AG04450 (cell line): ENCODE measurements around the gene VPS37B. TPM values are rescaled to one million over a fixed set of nuclear protein-coding genes. Genes with fewer than 3 reads are reported as not detected.

Experiments
- CTCF ChIA-PET: fragments of 300-600, 350-600 bp; formaldehyde crosslinking; extraction: SDS; loops from one replicate; lab custom pipeline; 2022; ENCODE audit warnings: antibody characterized with exemption, inconsistent platforms; lab: Charles Lee
- POLR2A ChIA-PET: fragments of 350-600 bp; formaldehyde crosslinking; extraction: SDS; loops from one replicate; lab custom pipeline; 2021; ENCODE audit warnings: antibody characterized with exemption, inconsistent platforms; lab: Yijun Ruan, JAX
- DNase-seq: peaks from one replicate; pipeline ENCODE4 v3.0.0-alpha.2; 2011; ENCODE audit warnings: low read depth, low spot score
- H3K27ac ChIP-seq: one replicate; pipeline ENCODE4 v1.5.1; 2012; ENCODE audit warnings: low read depth, low read length, control low read depth
- H3K27me3 ChIP-seq: one replicate; pipeline ENCODE4 v1.6.0; 2012; ENCODE audit warnings: low read length; ENCODE audit not compliant: control insufficient read depth, insufficient read depth
- H3K4me3 ChIP-seq: 2 replicates; pipeline ENCODE4 v1.5.1; 2011; ENCODE audit warnings: mild to moderate bottlenecking, low read depth, low read length, control low read depth
- H3K9me3 ChIP-seq: 2 replicates; pipeline ENCODE4 v1.5.1; 2012; ENCODE audit warnings: low read length; ENCODE audit not compliant: control insufficient read depth, insufficient read depth
- polyA plus RNA-seq: library from polyadenylated mRNA; depleted of rRNA; stranded (reverse); fragments of >200 nt; gene quantifications from 2 replicates; pipeline ENCODE4 v1.2.3, GENCODE V29; 2011
- TF ChIP-seq, protein P1 (sequence below): IDR thresholded peaks from 2 replicates; pipeline ENCODE4 v1.5.1; 2011; ENCODE audit warnings: low read depth, low read length, control low read depth, inconsistent platforms

The VPS37B gene
- polyA plus RNA-seq, 1 experiment: 24.5 TPM

GRCh38 chr12:122929812-122930211, 33.9 kb upstream of the VPS37B start:
- TF ChIP-seq, protein P1, sequence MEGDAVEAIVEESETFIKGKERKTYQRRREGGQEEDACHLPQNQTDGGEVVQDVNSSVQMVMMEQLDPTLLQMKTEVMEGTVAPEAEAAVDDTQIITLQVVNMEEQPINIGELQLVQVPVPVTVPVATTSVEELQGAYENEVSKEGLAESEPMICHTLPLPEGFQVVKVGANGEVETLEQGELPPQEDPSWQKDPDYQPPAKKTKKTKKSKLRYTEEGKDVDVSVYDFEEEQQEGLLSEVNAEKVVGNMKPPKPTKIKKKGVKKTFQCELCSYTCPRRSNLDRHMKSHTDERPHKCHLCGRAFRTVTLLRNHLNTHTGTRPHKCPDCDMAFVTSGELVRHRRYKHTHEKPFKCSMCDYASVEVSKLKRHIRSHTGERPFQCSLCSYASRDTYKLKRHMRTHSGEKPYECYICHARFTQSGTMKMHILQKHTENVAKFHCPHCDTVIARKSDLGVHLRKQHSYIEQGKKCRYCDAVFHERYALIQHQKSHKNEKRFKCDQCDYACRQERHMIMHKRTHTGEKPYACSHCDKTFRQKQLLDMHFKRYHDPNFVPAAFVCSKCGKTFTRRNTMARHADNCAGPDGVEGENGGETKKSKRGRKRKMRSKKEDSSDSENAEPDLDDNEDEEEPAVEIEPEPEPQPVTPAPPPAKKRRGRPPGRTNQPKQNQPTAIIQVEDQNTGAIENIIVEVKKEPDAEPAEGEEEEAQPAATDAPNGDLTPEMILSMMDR: no peak
- no peak for DNase-seq
- ChIA-PET CTCF (no interaction called here), POLR2A (no interaction called here)
- H3K4me3 ChIP-seq: no peak overlapping the region
- H3K9me3 ChIP-seq: peaks cover 5% of the 10 kb centered on the region
- no peaks in the 10 kb centered on the region for H3K27me3 ChIP-seq
- H3K27ac ChIP-seq: no peak overlapping the region

DNA sequence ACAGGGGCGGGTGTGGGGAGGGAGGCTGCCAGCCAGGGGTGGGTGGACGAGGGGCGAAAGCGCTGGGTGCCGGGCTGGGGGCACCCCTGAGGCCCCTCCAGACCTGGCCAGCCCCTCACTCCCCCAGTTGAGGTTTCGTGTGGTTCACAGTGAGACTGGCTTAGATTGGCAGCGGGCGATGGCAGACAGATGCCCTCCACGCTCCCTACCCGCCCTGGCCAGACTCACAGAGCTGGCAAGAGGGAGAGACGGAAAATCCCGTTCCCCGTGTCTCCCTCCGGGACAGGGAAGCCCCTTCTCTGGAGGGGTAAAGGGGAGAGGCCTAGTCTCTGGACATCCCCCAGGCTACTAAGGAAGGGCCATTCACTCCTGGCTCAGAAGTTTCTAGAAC, 33.2 kb upstream of the VPS37B start:
- TF ChIP-seq, protein P1: no peak
- ChIA-PET POLR2A (no interaction called here), CTCF (no interaction called here)
- Histone ChIP-seq H3K4me3 (no peak overlapping the region), H3K27me3 (no peaks in the 10 kb centered on the region), H3K27ac (no peak overlapping the region), H3K9me3 (peaks cover 4% of the 10 kb centered on the region)
- DNase-seq: no peak

GRCh38 chr12:122928404-122929147, 32.7 kb upstream of the VPS37B start:
- CTCF ChIA-PET: interaction anchor here (0.6 kb wide), 1 partner anchor 35 kb away, joined by 11 read pairs; no protein-coding TSS in a partner anchor
- POLR2A ChIA-PET: no interaction called here
- DNase-seq: no peak
- Histone ChIP-seq H3K27ac (no peak overlapping the region), H3K27me3 (no peaks in the 10 kb centered on the region), H3K4me3 (no peak overlapping the region), H3K9me3 (peaks cover 4% of the 10 kb centered on the region)
- TF ChIP-seq, protein P1: no peak

GRCh38 chr12:122927756-122928403, 32.0 kb upstream of the VPS37B start:
- TF ChIP-seq, protein P1: no peak
- H3K27me3 ChIP-seq: no peaks in the 10 kb centered on the region
- DNase-seq: no peak
- peaks cover 4% of the 10 kb centered on the region for H3K9me3 ChIP-seq
- H3K27ac ChIP-seq: no peak overlapping the region
- POLR2A ChIA-PET: no interaction called here
- no peak overlapping the region for H3K4me3 ChIP-seq
- CTCF ChIA-PET: interaction anchor here (0.8 to 0.9 kb wide), 2 partner anchors 19 to 23 kb away, joined by 3 read pairs; no protein-coding TSS in a partner anchor

DNA sequence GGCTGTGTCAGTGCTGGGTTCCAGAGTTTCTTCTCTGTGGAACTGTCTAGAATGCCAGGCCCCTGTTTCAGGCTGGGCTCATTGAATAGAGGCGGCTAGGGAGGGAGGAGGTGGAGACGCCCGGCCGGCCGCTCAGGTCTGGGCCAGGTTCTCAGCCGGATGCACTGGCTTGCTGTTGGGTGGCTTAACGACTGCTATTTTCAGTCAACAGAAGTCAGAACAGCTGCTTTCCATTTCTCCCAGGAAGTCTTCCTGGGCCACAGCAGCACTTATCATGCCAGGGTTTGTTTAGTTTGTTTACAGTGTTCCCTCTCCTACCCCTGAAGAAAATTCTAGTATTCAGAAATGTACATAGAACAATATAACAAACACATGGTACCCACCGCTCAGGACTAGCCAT, 26.0 kb upstream of the VPS37B start:
- ChIA-PET CTCF (no interaction called here), POLR2A (no interaction called here)
- DNase-seq: no peak
- Histone ChIP-seq H3K9me3 (peaks cover 4% of the 10 kb centered on the region), H3K27me3 (no peaks in the 10 kb centered on the region), H3K4me3 (no peak overlapping the region), H3K27ac (no peak overlapping the region)
- TF ChIP-seq, protein P1: no peak
